ENCODE results near the gene RDH13. TPM values are rescaled to one million over a fixed set of nuclear protein-coding genes. Genes with fewer than 3 reads are reported as not detected.
A peak's percentile ranks its signal among the peaks of the same experiment; 100 is the strongest.

RDH13 gene
- total and polyA plus RNA-seq, 2 of the 8 experiments (the other 6 are each of a cell fraction or from before 2014, with no cell fraction given), result 15.9 to 31.5 TPM

- Histone ChIP-seq H3K79me1 (ENCODE audit: low read depth, low read length) (peaks cover 4% of the 10 kb centered on the region), H2AK5ac (ENCODE audit: low read depth, low read length) (peak overlapping the region; percentile 17; the same call in 1 of the 2 replicates), H3K27me3 (replicated peaks in 1 of 4; ENCODE audit: control insufficient read depth in 3 of 4, extremely low read depth in 1 of 4, insufficient read depth in 3 of 4, low read length in 3 of 4) (no peaks in the 10 kb centered on the region), H2BK5ac (ENCODE audit: low read depth, low read length) (peak overlapping the region; percentile 2; the same call in 1 of the 2 replicates), H2BK120ac (replicated peaks; ENCODE audit: low read depth, low read length) (no peak overlapping the region), H3K9ac (replicated peaks in 1 of 4; ENCODE audit: extremely low read depth in 1 of 4, low read depth in 3 of 4, low read length in 3 of 4) (no peak overlapping the region), H4K20me1 (replicated peaks in 1 of 2; ENCODE audit: control insufficient read depth in 1 of 2, insufficient read depth in 2 of 2, low read length in 2 of 2) (no peaks in the 10 kb centered on the region), H3K36me3 (ENCODE audit: control insufficient read depth in 2 of 4, insufficient read depth in 4 of 4, low read length in 3 of 4) (no peaks in the 10 kb centered on the region), H4K91ac (replicated peaks; ENCODE audit: insufficient read length, low read length) (no peak overlapping the region), H2AFZ (ENCODE audit: low read length) (no peak overlapping the region), H3K56ac (replicated peaks; ENCODE audit: insufficient read length, low read depth, low read length) (no peak overlapping the region), H4K8ac (ENCODE audit: extremely low read depth, insufficient read depth, low read length) (no peak overlapping the region), H3K4me3 (ENCODE audit: extremely low read depth in 1 of 4, insufficient read depth in 2 of 4, low read depth in 3 of 4, low read length in 4 of 4) (no peak overlapping the region), H3K14ac (ENCODE audit: insufficient read length) (no peak overlapping the region), H3K27ac (ENCODE audit: low read depth, low read length) (no peak overlapping the region), H3K23me2 (ENCODE audit: low read depth, low read length) (no peaks in the 10 kb centered on the region; the same call in 1 of the 2 replicates), H2BK15ac (ENCODE audit: low read length) (no peak overlapping the region; the same call in 1 of the 2 replicates), H3K4me2 (ENCODE audit: insufficient read depth in 1 of 2, low read depth in 2 of 2, low read length in 2 of 2) (no peak overlapping the region), H3K9me3 (ENCODE audit: insufficient read depth in 2 of 2, low read depth in 1 of 2, low read length in 1 of 2) (no peaks in the 10 kb centered on the region), H4K5ac (ENCODE audit: insufficient read length, low read depth, low read length) (no peak overlapping the region), H3K4me1 (replicated peaks in 1 of 4; ENCODE audit: control insufficient read depth in 3 of 4, insufficient read depth in 4 of 4, low read length in 3 of 4) (peaks cover 0 to 10% (median 2%) of the 10 kb centered on the region in 4 experiments; a peak in 3 of 7 replicates), H3K79me2 (ENCODE audit: control insufficient read depth in 1 of 2, insufficient read depth in 2 of 2, low read length in 2 of 2) (peaks cover 0 to 36% of the 10 kb centered on the region in 2 experiments; a peak in 3 of 4 replicates), H3K23ac (ENCODE audit: insufficient read length) (no peak overlapping the region), H2BK20ac (ENCODE audit: low read length) (0 out of 2 replicates have a peak overlapping the region, but pooled peaks have one; percentile 29), H3K4ac (replicated peaks; ENCODE audit: insufficient read length, low read depth, low read length) (no peak overlapping the region), H2BK12ac (ENCODE audit: low read depth, low read length) (peak overlapping the region; percentile 71; the same call in 1 of the 2 replicates), H3K18ac (ENCODE audit: extremely low read depth, low read length) (no peak overlapping the region)
- 91% methylated on average over 19 of the region's 22 CpGs; no CpG with 5 or more reads in 1 of the 2 experiments for WGBS, 2 experiments (ENCODE audit: extremely low coverage in 1 of 2, insufficient coverage in 1 of 2, insufficient read length in 1 of 2, insufficient replicate concordance in 2 of 2, low coverage in 1 of 2, low lambda C conversion rate in 2 of 2, missing lambda C conversion rate in 1 of 2)
- ChIA-PET CTCF (ENCODE audit: partially characterized antibody) (interaction anchor here (1.5 kb wide), 1 partner anchor 17 kb away, joined by 3 read pairs; no protein-coding TSS in a partner anchor), POLR2A (ENCODE audit: partially characterized antibody) (interaction anchor here (1.2 to 1.8 kb wide), 4 partner anchors 10 to 59 kb away, joined by 3 read pairs; no protein-coding TSS in a partner anchor)
- DNase-seq (ENCODE audit: low read depth in 1 of 2, low spot score in 2 of 2) (no peak), FAIRE-seq (no peak)
- TF ChIP-seq USF2 (IDR thresholded peaks at IDR 0.05; ENCODE audit: low read length) (no peak), JUN (IDR thresholded peaks at IDR 0.05; ENCODE audit: low read depth, low read length) (no peak), GTF2F1 (IDR thresholded peaks at IDR 0.05; ENCODE audit: borderline replicate concordance, low read depth, low read length) (no peak), CBX5 (IDR thresholded peaks at IDR 0.05; ENCODE audit: low read depth, low read length) (no peak), CTBP2 (IDR thresholded peaks at IDR 0.05; ENCODE audit: borderline replicate concordance, insufficient read depth, insufficient read length, low read length) (no peak), KDM4A (IDR thresholded peaks at IDR 0.05; ENCODE audit: low read depth, low read length, severe bottlenecking) (no peak)
Observed at GRCh38 chr19:55014714-55015113, 48.2 kb downstream of the RDH13 start.
